Tibial nerve (tissue), 4 donors: Measurements from ENCODE around the gene NARS2. TPM values are rescaled to one million over a fixed set of nuclear protein-coding genes. Genes with fewer than 3 reads are reported as not detected.

ENCODE experiments used
- DNase-seq, 2 donors: peaks; one replicate each; pipeline ENCODE4 v3.0.0-alpha.2; 2019; ENCODE audit warnings: low spot score in 2 of 2
- H3K27ac ChIP-seq, 4 donors: fragments of 200-600 bp; sonication (generic) in 3 of 4; one replicate each; pipeline ENCODE4 v1.5.1; 2017 to 2019; ENCODE audit warnings: mild to moderate bottlenecking in 1 of 4
- H3K27me3 ChIP-seq, 2 donors: fragments of 200-600 bp; sonication (generic) in 1 of 2; one replicate each; pipeline versions ENCODE4 v1.5.1 to v1.6.0; 2017 to 2019
- H3K36me3 ChIP-seq, 3 donors: fragments of 200-600 bp; sonication (generic); one replicate each; pipeline ENCODE4 v1.5.1; 2018 to 2019
- H3K4me1 ChIP-seq, 4 donors: fragments of 200-600 bp; sonication (generic) in 3 of 4; one replicate each; pipeline ENCODE4 v1.5.1; 2017 to 2019
- H3K4me3 ChIP-seq, 4 donors: fragments of 200-600 bp; sonication (generic) in 3 of 4; one replicate each; pipeline ENCODE4 v1.5.1; 2017 to 2019; ENCODE audit warnings: mild to moderate bottlenecking in 1 of 4, moderate library complexity in 1 of 4
- H3K9me3 ChIP-seq, 4 donors: fragments of 200-600 bp; sonication (generic) in 3 of 4; one replicate each; pipeline ENCODE4 v1.5.1; 2017 to 2019
- EP300 ChIP-seq, 2 donors: sonication (generic); formaldehyde crosslinking; IDR thresholded peaks; one replicate each; pipeline ENCODE4 v1.6.1; 2017; ENCODE audit warnings: antibody characterized with exemption in 2 of 2, mild to moderate bottlenecking in 1 of 2
- POLR2A ChIP-seq, 2 donors: fragments of 450-650 bp; IDR thresholded peaks; one replicate each; pipeline ENCODE4 v1.6.1; 2017; ENCODE audit warnings: antibody characterized with exemption in 2 of 2, mild to moderate bottlenecking in 2 of 2, moderate library complexity in 2 of 2
- WGBS, 2 donors: methylation state at CpG; one replicate each; pipeline ENCODE4 v1.1.5; 2018; 5-methylcytosine and 5-hydroxymethylcytosine counted together
- total RNA-seq, 4 donors: library from RNA; depleted of rRNA; stranded (reverse); fragments of >200 nt; gene quantifications; one replicate each; pipeline ENCODE4 v1.1.0, GENCODE V29; 2016
- TF ChIP-seq, protein P1 (sequence below), 5 experiments: fragments of 200-600 bp in 3 of 5; fragments of 450-650 bp in 2 of 5; sonication (generic) in 3 of 5; IDR thresholded peaks; one replicate each; pipeline ENCODE4 v1.5.1; 2016 to 2019; ENCODE audit warnings: antibody characterized with exemption in 5 of 5, mild to moderate bottlenecking in 3 of 5, moderate library complexity in 2 of 5

NARS2 gene
- total RNA-seq, 4 donors from 2014 or later = 16.5 to 23.8 (median 19.2) TPM

DNA sequence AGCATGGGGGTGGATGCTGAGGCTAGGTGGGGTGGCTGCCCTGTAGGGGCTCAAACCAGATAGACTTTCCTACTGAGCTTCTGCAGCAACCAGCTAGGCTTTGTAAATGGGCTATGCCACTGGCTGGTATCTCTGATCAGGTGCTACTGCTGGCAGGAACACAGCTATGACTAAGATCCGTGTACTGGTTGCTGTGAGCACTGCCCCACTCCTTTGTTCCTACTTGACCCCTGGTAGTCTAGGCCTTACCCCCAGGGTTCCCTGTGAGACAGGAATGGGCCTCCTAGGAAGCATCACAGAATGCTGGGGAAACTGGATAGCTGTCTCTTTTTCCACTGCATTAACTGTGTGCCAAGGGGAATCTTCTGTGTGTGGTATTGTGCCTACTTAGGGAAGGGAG is 98.6 kb downstream of the NARS2 start:
- no peak for DNase-seq
- H3K27me3 ChIP-seq = no peaks in the 10 kb centered on the region
- no peaks in the 10 kb centered on the region for H3K9me3 ChIP-seq
- peaks cover 0 to 23% (median 0%) of the 10 kb centered on the region in 3 donors for H3K36me3 ChIP-seq
- WGBS, 2 donors = 57 to 63% methylated on average over 1 of the region's 1 CpG
- H3K4me3 ChIP-seq = no peak overlapping the region
- H3K27ac ChIP-seq = no peak overlapping the region
- TF ChIP-seq POLR2A (IDR thresholded peaks at IDR 0.05) (no peak), EP300 (IDR thresholded peaks at IDR 0.05) (no peak)
- TF ChIP-seq, protein P1, sequence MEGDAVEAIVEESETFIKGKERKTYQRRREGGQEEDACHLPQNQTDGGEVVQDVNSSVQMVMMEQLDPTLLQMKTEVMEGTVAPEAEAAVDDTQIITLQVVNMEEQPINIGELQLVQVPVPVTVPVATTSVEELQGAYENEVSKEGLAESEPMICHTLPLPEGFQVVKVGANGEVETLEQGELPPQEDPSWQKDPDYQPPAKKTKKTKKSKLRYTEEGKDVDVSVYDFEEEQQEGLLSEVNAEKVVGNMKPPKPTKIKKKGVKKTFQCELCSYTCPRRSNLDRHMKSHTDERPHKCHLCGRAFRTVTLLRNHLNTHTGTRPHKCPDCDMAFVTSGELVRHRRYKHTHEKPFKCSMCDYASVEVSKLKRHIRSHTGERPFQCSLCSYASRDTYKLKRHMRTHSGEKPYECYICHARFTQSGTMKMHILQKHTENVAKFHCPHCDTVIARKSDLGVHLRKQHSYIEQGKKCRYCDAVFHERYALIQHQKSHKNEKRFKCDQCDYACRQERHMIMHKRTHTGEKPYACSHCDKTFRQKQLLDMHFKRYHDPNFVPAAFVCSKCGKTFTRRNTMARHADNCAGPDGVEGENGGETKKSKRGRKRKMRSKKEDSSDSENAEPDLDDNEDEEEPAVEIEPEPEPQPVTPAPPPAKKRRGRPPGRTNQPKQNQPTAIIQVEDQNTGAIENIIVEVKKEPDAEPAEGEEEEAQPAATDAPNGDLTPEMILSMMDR (IDR thresholded peaks at IDR 0.05) = no peak
- H3K4me1 ChIP-seq = no peaks in the 10 kb centered on the region

DNA sequence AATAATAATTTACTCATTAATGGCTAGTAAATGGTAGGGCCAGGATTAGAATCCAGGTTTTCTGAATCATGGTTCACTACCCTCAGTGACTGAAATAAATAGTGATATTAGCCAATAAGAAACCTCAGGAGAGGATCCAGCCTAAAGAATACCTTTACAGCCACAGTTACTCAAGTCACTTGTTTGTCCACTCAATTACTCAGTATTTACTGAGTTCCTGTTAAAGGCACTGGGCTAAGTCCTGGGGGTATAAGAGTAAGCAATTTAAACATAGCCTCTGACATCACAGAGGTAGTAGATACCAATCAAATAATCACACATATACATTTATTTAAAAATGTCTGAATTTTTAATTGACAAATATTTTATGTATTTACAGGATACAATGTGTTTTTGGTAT is 100.2 kb downstream of the NARS2 start:
- no peaks in the 10 kb centered on the region for H3K27me3 ChIP-seq
- TF ChIP-seq EP300 (IDR thresholded peaks at IDR 0.05) = no peak
- TF ChIP-seq, protein P1 (IDR thresholded peaks at IDR 0.05) = no peak
- no peak for TF ChIP-seq POLR2A (IDR thresholded peaks at IDR 0.05)
- no peak for DNase-seq
- H3K27ac ChIP-seq = no peak overlapping the region
- H3K36me3 ChIP-seq = peaks cover 0 to 23% (median 0%) of the 10 kb centered on the region in 3 donors
- H3K4me1 ChIP-seq = no peaks in the 10 kb centered on the region
- H3K9me3 ChIP-seq = no peaks in the 10 kb centered on the region
- no peak overlapping the region for H3K4me3 ChIP-seq

DNA sequence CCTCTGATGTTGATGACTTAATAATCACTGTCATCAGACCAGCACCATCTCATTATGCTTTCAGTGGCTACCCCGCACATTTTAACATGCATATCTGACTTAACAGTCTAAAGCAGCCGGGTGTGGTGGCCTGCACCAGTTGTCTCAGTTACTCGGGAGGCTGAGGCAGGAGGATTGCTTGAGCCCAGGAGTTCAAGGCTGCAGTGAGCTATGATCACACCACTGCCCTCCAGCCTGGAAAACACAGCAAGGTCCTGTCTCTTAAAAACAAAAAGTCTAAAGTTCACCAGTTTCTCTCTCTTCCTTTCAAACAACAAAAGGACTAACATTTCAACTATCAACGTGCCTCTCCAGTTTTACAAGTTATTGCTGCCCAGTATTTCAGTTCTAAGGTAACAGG is 101.8 kb downstream of the NARS2 start:
- peaks cover 0 to 15% (median 0%) of the 10 kb centered on the region in 3 donors for H3K36me3 ChIP-seq
- H3K9me3 ChIP-seq = no peaks in the 10 kb centered on the region
- WGBS, 2 donors = 88% methylated on average over 4 of the region's 4 CpGs
- no peak overlapping the region for H3K27ac ChIP-seq
- no peak overlapping the region for H3K4me3 ChIP-seq
- H3K4me1 ChIP-seq = no peaks in the 10 kb centered on the region
- TF ChIP-seq, protein P1 (IDR thresholded peaks at IDR 0.05) = no peak
- TF ChIP-seq EP300 (IDR thresholded peaks at IDR 0.05) (no peak), POLR2A (IDR thresholded peaks at IDR 0.05) (no peak)
- H3K27me3 ChIP-seq = no peaks in the 10 kb centered on the region
- no peak for DNase-seq

DNA sequence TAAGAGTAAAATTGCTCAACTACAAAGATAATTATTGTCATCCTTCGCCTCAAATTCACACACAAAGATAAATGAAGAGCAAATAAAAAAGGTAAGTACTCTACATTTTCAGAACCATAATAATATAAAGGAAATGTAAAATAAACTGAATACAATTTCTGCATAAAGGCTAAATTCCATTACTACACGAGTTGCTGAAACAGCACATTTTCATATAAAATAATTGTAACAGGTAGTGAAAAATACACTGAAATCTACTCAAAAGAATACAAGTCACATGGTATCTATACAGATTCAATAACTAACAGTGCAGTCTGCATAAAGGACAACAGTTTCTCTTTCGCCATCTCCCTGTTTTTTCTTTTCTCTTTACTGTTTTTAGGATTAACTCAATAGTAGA is 102.3 kb downstream of the NARS2 start:
- TF ChIP-seq POLR2A (IDR thresholded peaks at IDR 0.05) = no peak
- TF ChIP-seq, protein P1 (IDR thresholded peaks at IDR 0.05) = no peak
- no peak for TF ChIP-seq EP300 (IDR thresholded peaks at IDR 0.05)
- Histone ChIP-seq H3K9me3 (no peaks in the 10 kb centered on the region), H3K4me1 (no peaks in the 10 kb centered on the region), H3K27me3 (no peaks in the 10 kb centered on the region), H3K4me3 (no peak overlapping the region), H3K36me3 (peaks cover 0 to 11% (median 0%) of the 10 kb centered on the region in 3 donors), H3K27ac (no peak overlapping the region)
- 89 to 92% methylated on average over 3 of the region's 3 CpGs for WGBS, 2 donors
- DNase-seq = no peak

DNA sequence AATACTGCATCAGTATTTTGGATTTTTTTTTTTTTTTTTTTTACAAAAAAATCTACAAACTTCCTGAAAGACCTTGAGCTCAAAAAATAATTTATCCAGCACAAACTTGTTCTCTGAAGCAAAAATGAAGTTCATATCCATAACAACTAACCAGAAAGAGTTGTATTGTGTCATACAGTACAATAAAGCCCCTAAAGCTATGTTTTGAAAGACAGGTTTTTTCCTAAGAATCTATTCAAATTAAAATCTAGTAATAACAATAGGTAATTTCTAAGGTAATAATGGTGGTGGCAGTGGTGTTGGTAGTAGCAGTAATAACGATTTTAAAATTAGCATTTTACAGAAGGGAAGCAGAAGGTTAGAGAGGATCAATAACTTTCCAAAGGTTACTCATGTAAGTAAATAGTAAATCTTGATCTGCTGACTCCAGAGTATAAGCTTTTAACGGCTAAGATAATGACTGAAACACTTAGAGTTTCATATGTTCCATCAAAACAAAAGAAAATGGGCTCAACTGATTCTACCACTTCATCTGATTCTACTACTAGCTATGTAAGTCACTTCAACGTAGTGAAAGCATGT is 103.7 kb downstream of the NARS2 start:
- TF ChIP-seq, protein P1 (IDR thresholded peaks at IDR 0.05) = no peak
- TF ChIP-seq POLR2A (IDR thresholded peaks at IDR 0.05) (no peak), EP300 (IDR thresholded peaks at IDR 0.05) (no peak)
- Histone ChIP-seq H3K9me3 (no peaks in the 10 kb centered on the region), H3K36me3 (peaks cover 0 to 14% (median 0%) of the 10 kb centered on the region in 3 donors), H3K4me1 (no peaks in the 10 kb centered on the region), H3K27me3 (no peaks in the 10 kb centered on the region), H3K4me3 (no peak overlapping the region), H3K27ac (no peak overlapping the region)
- no peak for DNase-seq
- WGBS, 2 donors = 82 to 87% methylated on average over 3 of the region's 3 CpGs
